Stimulated activated CD8-positive, alpha-beta memory T cell treated with anti-CD3 and anti-CD28 coated beads, Interleukin-4, amount 100 ng/mL, for 4 hours (primary cell): Measurements from ENCODE around the gene PLCL2.

ENCODE experiments used
- DNase-seq, 2 donors: peaks; one replicate each; pipeline ENCODE4 v3.0.0-alpha.2; 2020; ENCODE audit warnings: low read depth in 2 of 2, low spot score in 1 of 2

The PLCL2 gene

DNA sequence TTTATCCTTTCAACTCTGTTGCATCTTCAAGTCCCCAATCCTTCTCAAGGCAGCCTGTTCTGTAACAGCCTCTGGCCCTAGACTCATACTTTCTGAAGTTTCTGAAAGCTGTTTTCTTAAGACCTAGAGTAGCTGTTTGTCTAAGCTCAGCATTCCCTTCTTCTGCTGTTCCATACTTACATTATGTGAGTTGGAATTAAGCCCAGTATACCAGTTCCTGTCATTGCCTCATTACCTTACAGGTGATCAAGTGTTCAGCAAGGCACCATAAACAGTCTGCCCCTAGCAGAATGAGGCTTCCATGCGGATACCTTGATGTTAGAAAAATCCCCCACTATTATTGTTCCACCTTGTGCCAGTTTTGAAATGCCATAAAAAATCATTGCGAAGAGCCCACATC lies 180.6 kb downstream of the PLCL2 start:
- no peak for DNase-seq

- no peak for DNase-seq
Observed at GRCh38 chr3:17065881-17066280, 181.1 kb downstream of the PLCL2 start.

GRCh38 chr3:17069754-17070153 lies 185.0 kb downstream of the PLCL2 start:
- no peak for DNase-seq

DNA sequence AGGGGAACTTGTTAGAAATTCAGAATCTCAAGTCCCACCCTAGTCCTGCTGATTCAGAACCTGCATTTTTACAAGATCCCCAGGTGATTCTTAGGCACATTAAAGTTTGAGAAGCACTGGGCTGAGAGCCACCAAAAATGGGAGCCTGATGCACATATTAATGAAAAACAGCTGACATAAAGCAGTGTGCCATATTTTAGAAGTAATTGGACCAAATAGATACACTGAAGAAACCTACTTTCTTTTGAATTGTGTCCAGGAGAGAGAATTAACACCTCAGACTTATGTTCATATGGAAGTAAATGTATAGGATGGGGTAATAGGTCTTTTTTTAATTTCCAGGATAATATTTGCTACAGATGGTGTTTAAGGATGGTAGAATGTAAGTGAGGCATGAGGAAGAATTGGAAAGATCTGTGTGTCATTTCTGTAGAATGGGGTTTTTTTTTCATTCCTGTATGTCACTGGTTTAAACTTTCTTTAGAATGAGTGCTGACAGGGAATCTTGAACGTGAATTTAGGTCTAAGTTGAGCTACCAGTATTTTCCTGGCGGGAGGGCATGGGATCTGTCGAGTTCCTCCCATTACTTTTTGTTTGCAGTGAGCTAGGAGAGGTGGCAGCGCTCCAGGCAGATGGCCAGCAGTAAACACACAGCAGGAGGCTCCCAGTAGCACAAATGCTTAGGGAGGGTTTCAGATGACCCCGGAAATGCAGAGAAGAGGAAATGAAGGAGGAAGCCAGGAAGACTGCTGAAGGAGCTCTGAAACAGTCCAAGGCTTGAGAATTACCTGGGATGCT lies 185.6 kb downstream of the PLCL2 start:
- DNase-seq, result no peak

GRCh38 chr3:17074559-17074958 lies 189.8 kb downstream of the PLCL2 start:
- DNase-seq, result no peak

- no peak for DNase-seq
Observed at GRCh38 chr3:17075358-17075757, 190.6 kb downstream of the PLCL2 start.

DNA sequence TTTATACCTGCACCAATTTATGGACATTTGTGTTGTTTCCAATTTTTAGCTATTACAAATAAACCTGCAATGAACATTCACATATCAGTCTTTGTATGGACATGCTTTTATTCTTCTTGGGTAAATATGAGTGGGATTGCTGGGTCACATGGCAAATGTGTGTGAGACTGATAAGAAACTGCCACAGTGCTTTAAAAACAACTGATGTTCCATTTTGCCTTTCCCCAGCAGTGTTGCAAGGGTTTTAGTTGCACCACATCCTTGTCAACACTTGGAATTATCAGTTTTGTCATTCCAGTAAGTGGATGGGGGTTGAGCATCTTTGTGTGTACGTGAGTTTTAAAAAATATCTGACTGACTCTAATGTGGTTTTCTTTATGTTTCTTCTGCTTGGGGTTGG lies 191.2 kb downstream of the PLCL2 start:
- no peak for DNase-seq

- DNase-seq, result no peak
Observed at GRCh38 chr3:17076940-17077605, 192.3 kb downstream of the PLCL2 start.

DNA sequence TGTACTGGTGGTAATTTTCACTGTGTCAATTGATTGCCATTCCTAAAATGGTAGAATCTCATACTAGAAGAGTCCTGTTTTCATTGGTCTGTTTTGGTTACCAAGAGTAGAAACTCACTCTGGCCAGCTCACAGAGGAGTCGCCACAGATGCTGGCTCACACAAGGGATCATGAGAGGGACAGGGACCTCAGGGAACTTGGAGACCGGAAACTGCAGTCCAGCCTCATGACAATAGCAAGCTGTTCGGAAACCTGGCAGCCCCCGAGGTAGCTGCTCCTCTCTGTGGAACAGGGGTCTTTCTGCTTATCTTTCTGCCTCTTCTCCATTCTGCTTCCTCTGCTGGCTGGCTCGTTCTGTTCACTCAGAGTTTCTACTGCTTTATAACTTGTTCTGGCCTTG lies 192.9 kb downstream of the PLCL2 start:
- DNase-seq, result no peak

DNA sequence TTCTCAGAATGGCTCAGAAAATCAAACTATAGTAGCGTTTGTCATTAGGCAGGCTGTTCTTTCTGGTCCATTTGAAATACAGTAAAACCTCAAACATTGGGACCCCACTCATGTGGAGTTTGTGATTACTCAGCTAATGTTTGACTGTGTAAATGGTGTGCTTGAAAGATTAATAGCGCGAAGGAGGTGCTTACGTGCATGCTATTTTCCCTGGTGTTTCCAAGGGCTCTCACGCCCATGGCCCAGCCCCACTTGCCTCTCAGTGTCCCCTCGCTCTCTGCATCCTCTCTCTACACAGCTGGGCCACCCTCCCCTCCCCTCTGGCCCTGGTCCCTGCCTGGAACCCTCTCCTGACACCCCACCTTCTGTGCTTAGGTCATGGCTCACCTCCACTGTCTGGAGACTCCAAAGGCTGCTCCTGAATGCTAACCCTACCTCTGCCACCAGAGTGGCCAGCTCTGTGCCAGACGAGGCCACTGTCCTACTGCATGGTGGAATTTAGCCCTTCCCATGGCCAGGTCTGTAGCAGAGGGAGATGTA lies 194.2 kb downstream of the PLCL2 start:
- no peak for DNase-seq

- no peak for DNase-seq
Observed at GRCh38 chr3:17079933-17080332, 195.2 kb downstream of the PLCL2 start.

DNA sequence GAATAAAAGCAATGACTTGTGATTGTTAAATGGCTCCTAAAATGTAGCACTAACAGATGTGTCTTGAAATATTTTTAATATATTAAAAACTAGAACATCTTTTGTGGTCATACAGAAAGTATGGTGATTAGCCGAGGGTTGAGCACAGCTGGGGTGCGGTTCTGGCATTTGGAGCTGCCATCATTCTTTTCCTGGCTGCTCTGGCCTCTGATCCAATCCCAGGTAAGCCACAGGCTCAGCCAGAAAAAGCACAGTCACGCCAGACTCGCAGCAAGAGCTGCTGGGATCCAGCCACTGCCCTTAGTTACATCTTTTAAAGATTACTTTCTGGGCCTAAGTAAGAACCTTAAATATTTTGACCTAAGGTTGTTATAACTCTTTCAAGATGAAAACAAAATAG lies 196.8 kb downstream of the PLCL2 start:
- no peak for DNase-seq

DNA sequence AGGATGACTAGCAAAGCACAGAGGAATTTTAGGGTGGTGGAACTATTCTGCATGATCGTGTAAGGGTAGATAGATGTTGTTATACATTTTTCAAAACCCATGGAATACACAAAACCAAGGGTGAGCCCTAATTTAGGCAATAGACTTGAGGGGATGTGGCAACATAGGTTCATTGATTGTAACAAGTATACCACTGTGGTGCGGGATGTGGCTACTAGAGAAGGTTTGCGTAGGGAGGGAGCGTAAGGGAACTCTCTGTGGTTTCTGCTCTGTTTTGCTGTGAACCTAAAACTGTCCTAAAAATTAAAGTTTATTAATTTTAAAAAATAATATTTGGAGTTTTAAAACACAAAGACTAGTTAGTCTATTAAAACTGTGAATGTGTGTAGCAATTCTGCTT lies 202.8 kb downstream of the PLCL2 start:
- DNase-seq, result no peak

DNA sequence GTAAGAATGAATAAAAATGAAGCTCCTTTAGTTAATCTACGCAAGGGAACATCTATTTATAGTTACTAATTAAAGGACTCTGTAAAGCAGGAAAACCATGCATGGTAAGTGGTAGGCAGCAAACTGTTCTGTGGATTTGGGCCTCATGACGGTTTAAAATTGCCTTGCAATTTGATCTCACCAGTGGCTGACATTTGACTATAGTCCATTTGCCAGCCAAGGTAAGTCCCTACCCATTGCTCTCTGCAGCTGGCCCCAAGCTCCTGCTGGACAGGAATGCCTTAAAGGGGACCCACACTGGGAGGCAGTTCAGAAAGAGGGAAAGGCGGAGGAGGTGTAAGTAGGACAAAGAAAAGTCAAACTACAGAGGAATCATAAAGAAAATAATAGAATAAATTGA lies 203.3 kb downstream of the PLCL2 start:
- DNase-seq, result no peak

- peak; percentile 20 to 32 for DNase-seq
Observed at GRCh38 chr3:17088602-17089313, 204.0 kb downstream of the PLCL2 start.

GRCh38 chr3:17089314-17089700 lies 204.6 kb downstream of the PLCL2 start:
- DNase-seq, result no peak

DNA sequence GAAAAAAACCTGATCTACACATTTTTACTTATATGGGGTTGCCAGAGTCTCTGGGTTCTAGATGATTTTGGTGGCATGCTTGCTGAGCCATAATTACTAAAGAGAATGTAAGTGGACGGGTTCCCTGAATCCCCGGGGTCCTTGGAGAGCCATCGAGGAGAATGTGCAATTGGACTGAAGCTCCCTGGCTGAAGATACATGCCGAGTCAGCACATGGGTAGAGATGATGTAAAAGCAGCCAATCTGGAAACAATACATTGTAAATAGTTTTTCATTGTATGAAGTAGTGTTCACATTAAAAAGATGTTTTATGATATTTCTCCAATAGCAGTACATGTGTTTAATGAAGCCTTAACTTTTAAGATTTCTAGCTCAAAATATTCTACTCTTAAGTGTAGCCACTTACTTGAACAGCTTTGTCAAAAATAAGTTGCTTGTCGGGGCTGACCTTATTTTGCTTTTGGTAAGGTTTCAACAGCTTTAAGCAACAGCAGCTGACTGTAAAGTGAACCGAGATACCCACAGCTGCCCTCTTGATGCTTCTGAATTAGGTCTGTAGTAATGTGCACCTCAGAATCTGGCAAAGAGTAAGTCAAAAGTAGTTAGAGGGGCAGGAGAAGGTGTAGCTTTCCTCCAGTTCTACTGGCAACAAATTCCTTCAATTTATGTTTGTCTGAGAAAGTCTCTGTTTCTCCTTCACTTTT lies 205.7 kb downstream of the PLCL2 start:
- no peak for DNase-seq

DNA sequence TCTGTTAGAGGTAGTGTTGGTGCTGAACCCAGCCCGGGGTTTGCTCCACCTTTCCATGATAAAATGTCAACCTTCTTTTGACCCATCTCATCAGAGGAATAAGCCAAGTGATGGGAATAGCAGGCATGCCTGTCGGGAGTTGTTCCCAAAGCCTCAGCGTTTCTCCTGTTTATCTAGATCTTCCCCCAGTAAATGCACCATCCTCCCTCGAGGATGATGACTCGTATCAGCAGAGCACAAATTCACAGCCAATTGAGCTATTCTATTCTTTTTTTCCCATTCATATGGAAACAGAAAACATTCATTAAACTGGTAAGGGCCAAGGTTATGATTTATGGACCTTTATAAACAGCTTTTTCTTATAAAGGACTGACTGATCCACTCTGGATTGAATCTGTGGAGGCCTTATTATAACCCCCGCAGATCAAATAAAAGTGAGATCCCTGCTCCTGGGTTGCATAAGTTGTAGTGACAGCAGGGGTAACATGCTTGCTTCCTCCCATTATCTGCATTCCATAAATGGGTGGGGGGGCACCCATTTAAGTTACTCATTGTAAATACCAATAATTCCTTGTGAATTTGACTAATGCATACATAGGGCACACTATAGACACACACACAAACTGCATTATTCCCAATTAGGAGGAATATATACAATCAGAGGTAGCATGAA lies 207.3 kb downstream of the PLCL2 start:
- DNase-seq, result no peak

DNA sequence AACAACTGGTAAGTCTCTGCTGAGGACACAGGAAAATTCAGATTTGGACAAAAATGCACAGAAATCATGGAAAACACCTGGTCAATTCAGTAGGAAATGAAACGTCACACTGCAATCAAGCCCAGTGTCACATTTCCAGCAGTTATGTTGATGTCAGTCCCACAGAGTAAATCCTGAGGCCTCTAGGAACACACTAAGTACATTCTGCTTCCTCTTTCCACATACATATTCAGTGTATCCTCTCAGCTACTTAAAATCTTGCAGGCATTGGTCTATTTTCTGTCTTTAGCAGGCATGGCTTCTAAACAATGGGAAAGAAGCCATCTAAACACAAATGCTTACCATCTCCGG lies 207.8 kb downstream of the PLCL2 start:
- DNase-seq, result no peak

- DNase-seq, result no peak
Observed at GRCh38 chr3:17094551-17094950, 209.8 kb downstream of the PLCL2 start.

DNA sequence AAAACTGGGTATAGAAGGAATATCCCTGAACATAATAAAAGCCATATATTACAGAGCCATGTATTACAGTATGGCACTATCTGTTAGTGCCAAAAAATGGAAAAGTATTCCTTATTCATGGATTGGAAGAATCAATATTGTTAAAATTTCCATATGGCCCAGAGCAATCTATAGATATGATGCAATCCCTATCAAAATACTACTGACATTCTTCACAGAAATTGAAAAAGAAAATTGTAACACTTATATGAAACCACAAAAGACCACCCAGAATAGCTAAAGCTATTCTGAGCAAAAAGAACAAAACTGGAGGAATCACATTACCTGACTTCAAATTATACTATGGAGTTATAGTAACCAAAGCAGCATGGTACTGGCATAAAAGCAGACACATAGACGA lies 218.8 kb downstream of the PLCL2 start:
- no peak for DNase-seq
